PC-3 (cell line): ENCODE data around the gene PRSS21.

ENCODE experiments used
- EZH2phosphoT487 ChIP-seq: fragments of 300-600 bp; sonication (generic); IDR thresholded peaks from 2 replicates; pipeline ENCODE4 v1.6.1; 2018; ENCODE audit warnings: mild to moderate bottlenecking, antibody characterized with exemption, low read length, borderline replicate concordance
- TF ChIP-seq, protein P1 (sequence below): fragments of 300-600 bp; sonication (generic); conservative IDR thresholded peaks from 2 replicates; pipeline ENCODE4 v1.5.1; 2017; ENCODE audit warnings: antibody characterized with exemption, low read depth, mild to moderate bottlenecking, low read length

DNA sequence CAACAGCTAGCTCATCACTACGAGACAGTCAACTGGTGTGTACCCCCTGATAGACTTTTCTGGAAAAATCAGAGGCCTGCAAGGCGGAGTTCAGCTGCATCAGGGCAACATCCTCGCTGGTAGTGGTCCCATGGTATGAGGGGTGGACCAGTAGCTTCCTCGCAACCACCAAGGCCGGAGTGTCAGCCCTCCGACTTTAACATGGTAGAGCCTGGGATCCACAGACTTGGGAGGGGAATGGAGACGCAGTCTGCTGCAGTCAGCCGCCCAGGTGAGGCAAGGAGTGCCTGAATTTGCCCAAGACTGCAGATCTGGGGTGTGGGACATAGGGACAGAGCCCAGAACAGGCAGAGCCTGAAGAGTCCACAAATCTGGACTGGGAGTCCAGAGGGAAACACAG is 26.5 kb downstream of the PRSS21 start:
- TF ChIP-seq, protein P1, sequence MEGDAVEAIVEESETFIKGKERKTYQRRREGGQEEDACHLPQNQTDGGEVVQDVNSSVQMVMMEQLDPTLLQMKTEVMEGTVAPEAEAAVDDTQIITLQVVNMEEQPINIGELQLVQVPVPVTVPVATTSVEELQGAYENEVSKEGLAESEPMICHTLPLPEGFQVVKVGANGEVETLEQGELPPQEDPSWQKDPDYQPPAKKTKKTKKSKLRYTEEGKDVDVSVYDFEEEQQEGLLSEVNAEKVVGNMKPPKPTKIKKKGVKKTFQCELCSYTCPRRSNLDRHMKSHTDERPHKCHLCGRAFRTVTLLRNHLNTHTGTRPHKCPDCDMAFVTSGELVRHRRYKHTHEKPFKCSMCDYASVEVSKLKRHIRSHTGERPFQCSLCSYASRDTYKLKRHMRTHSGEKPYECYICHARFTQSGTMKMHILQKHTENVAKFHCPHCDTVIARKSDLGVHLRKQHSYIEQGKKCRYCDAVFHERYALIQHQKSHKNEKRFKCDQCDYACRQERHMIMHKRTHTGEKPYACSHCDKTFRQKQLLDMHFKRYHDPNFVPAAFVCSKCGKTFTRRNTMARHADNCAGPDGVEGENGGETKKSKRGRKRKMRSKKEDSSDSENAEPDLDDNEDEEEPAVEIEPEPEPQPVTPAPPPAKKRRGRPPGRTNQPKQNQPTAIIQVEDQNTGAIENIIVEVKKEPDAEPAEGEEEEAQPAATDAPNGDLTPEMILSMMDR: no peak
- no peak for TF ChIP-seq EZH2phosphoT487
